HG03045 (cell line): ENCODE measurements around the gene TRMT61A.

Experiments
- ATAC-seq: cut with Tn5 transposase; IDR thresholded peaks from one replicate; pipeline ENCODE4 v1.9.1; 2021; ENCODE audit warnings: mild to moderate bottlenecking, moderate library complexity; ENCODE audit not compliant: unreplicated experiment

Gene TRMT61A

DNA sequence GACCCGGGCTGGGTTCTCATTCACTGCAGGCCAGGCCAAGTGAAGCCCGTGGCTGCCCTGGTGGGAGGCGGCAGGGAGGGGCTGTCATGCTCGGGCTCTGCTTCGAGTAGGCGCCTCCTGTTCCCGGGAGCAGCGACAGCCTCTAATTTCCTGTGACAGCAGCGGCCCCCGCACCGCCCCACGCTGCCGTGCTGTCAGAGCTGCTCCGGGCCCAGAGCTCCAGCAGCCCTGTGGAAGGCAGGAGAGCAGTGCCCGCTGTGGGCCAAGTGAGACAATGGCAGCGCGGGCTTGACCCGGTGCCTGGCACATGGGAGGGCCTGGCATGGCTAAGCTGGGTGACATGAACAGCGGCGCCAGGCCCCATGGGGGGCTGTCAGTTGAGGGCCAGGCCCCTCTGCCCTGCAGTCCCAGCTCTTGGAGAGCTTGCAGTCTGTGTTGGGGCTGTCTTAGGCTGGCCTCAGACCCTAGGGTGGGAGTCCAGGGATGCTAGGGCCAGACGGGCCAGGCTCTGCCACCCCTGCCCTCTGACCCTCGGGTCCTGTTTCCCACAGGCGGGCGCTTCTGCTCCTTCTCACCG, 5.1 kb downstream of the TRMT61A start:
- ATAC-seq, result no peak

DNA sequence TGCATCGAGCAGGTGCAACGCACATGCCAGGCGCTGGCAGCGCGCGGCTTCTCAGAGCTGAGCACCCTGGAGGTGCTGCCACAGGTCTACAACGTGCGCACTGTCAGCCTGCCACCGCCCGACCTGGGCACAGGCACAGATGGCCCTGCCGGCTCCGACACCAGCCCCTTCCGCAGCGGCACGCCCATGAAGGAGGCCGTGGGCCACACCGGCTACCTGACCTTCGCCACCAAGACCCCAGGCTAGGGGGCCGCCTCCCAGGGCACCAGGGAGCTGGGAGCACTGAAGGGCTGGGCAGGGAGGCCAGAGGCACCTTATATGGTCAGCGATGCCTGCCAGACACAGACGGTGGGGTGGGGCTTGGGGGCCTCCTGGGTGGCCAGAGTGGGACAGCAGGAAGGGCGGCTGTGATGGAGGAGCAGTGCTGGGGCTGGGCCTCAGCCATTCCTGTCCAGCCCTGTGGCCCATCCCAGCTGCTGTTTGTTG, 5.6 kb downstream of the TRMT61A start:
- no peak for ATAC-seq

DNA sequence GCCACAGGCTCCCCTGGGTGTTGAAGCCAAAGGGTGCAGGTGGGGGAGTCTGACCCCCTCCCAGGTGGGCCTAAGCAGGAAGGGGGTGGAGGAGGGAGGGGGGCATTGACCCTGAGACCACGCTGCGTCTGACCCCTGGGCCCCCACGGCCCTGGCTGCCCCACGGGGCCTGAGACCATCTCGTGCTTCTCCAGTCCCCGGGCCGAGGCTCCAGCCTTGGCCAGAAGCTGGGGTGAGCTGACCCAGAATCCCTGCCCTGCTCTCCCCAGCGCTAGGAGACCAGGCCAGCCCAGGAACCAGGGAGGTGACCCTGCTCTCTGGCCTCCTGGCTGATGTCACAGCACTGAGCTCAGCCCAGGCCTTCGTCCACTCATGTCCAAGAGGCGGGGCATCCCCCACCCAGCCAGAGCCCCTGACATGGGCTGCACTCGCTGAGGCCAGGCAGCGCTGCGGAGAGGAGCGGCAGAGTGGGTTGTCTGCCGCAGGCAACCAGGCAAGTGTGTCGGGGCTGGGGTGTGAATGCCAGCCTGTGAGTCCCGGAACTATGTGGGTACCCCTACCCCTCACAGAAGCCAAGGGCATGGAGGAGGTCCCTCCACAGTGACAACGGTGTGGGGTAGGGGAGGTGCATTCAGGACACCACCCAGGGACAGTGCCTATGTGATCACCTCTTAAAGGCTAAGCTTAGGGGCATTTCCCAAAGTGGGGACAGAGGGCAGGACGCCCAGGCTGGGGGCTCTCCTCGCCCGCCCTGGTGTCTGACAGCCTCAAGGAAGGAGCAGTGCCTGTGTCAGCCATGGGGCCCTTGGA, 6.3 kb downstream of the TRMT61A start:
- ATAC-seq, result no peak

DNA sequence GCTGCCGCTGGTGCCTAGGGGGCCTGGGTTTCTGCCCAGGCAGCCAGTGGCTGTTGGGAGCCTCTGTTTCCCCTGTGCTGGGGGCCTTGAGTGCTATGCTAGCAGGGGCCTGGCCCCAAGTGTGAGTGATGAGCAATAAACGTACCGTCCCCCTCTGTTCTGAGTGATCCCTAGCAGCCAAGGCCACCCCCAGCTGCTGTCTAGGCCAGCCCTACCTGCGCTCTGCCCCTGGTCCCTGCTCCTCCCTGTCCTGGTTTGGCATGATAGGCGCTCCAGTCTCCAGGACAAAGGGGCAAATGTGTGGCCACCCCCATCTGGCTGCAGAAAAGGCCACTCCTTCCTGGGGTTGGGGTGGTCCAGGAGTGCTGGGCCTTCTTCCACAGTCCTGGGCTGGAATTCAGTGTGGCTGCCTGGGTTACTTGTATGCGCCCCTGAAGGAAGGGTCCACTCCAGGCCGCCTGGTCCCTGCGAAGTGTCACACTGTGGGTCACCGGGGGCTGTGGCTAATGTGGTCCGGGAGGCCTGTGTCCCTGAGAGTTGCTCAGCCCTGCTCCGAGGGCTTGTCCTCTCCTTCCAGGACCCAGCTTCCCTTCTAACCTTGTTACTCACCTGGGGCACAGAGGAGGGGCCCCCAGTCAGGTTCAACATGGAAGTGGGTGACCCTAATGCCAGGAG, 7.0 kb downstream of the TRMT61A start:
- ATAC-seq, result no peak

DNA sequence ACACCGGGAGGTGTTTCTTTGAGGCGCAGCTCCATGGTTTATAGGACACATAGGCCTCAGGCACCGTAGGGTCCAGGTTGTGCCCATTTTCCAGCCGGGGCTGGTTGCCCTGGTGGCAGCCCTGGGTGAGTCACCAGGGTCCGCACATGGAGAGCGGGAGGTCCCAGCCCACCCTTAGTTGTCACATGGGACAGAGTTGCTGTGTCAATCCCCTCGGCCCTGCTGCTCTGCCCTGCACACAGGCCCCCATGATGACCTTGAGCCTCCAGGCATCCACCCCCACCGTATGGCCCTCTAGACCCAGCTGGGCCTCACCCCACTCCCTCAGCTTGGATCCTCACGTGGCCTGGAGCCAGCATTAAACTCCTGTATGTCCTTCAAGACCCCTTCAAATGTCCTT, 7.7 kb downstream of the TRMT61A start:
- no peak for ATAC-seq

DNA sequence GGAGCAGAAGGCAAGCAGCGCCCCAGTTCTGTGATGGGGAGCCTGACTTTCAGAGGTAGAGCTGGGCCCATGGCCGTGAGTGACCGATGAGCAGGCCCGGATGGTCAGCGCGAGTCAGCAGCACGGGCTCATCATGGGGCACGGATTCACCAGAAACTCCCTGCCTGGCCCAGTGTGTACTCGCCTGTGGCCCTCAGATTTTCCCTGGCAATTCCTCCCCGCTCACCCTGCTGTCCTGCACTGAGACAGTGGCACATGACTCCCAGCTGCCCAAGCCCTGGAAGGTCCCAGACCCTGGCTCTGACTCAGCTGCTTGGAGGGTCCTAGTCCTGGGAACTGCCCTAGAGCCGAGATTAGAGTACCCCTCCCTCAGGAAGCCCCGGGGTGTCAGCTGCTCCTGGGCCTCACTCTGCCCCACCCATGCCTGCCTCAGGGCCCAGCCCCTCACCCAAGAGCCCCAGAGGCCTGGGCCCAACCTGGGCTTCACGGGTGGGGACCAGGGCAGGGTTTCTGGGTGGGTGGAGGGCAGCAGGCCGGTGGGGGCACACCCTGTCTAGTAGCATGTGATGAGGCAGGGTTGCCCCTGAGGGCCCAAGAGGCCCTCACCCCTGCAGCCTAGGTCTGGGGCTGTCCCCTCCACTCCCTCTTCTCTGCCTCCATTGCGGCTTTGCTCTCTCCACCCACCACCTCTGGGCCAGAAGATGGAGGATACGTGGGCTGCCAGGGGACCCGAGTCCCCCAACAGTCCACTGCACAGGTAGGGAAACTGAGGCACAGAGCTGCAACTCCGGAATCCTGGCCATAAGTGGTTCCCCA, 8.4 kb downstream of the TRMT61A start:
- no peak for ATAC-seq

DNA sequence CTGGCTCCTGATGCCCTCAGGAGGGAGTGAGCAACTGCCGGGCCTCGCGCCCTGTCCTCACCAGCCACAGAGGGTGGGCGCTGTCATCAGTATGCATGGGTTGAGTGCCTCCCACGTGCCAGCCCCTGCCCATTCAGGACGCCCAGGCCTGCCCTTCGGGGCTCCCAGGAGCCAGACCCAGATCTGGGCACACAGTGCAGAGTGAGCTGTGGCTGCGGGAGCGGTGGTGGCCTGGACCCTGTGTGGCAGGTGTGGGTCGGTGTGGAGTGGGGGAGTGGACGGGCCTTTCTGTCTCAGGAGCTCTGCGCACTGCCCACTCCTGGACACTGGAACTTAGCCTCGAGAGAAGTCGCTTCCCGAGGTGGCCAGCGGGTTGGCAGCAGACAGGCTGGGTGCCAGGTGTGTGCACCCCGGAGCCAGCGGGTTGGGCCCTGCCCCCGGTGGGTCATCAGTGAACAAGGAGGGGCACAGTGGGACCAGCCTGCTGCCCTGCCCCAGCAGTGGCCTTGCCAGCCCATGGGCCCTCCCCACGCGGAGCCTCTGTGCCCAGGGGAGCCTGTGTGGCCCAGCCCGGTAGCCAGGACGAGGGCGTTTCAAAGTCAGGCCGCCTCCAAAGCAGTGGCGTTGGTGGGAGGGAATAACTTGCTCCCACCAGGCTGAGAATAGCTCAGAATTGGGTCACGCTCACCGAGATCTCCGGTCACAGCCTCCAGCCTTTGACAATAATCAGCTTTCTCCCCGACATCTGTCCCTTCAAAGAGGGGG, 9.5 kb downstream of the TRMT61A start:
- no peak for ATAC-seq

DNA sequence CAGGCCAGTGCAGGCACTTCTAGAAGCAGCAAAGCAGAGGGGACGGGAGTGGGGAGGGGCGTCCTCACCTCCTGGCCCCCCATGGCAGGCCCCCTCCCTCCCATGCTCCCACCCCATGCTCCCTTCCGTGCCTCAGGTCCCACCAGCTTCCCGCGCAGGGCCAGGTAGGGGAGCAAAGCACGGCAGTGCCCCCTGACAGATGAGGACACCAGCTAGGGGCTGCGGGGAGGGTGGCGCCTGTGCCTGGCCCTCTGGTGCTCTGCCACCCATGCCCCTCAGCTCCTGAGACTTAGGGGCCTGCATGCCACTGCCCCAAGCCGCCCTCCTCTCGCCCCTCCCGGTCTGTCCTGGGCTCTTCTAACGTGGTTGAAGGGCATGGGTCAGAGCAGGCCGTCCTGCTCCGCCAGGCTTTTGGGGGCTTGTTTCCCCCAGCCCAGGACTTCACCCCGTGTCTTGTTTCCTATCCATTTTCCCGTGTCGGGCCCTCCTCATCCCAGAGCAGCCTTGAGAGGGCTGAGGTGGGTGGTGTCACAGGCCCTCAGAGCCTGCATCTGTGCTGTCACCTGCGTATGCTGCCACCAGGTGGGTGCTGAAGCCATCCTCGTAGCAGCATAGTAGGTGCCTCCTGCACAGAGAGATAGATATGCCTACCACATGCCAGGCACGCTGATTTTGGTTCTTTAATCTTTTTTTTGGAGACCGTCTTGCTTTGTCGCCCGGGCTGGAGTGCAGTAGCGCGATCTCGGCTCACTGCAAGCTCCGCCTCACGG, 10.2 kb downstream of the TRMT61A start:
- ATAC-seq, result no peak

DNA sequence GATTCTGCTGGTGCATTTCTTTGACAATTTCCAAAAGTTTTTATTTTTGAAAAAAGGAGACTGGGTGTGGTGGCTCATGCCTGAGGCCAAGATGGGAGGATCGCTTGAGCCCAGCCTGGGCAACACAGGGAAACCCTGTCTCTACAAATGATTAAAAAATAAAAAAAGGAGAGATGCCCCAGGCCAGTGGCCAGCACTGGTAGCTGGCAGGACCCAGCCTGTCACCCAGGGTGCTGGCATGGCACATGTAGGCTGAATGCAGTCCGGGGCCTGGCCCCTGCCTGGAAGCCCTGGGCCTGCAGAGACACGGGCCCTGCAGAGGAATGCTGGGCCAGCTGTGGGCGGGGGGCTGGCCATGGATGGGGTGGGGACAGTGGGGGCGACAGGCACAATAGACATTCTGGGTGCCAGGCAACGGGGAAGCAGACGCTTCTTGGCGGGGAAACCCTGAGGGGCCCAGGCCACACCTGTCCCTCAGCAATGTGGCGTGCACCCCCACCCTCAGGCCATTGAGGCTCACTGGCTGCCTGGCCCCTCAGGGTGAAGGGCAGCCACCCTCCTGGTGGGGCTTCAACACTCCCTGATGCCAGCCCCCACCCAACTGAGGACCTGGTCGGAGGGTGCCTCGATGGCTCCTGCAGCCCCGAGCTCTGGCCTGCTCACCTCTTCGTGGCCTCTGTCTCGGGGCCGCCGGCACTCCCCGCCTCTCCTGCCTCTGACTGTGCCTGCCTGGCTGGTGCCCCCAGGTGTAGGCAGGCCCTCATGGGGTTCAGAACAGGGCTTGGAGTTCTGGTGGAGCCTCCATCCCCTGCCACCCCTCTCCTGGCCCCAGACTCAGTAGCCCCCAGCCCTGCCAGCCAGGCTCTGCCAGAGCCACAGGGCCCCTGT, 12.1 kb downstream of the TRMT61A start:
- no peak for ATAC-seq

DNA sequence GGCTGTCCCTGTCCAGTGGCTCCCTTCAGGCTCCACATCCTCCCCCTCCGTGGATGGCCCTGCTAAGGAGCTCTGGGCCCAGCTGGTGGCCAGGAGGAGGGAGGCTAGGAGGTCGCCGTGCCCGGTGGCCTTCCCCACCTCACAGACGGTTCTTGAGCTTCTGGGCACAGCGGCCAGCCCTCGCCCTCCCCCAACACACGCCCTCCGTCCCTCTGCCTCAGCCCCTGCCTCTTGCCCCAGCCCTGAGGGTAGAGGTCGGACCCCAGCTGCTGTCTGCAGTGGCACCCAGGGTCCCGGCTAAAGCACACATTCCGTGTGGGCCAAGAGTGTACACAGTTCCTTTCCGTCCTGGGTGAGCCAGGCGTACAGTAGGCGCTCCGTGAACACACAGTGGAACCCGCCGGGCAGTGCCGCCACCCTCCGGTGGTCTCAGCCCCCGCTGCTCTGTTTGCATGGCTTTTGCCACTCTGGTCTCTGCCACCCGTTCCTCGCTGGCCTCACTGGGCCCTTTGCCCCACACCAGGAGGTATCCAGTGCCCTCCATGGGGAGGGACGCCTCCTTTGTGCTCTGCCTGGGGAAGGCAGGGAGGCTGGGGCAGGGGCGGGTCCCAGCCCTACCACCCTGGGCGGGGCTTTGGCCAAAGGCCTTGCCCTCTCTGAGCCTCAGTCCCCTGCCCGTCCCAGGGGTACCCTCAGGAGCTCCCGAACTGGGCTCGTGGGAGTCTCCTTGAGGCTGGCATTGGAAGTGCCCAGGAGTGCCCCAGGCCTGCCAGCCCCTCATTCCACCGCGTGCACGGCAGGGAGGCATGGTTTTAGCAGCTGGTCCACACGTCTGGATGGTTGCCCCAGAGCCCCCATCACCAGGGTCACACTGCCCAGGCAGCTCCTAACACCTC, 13.0 kb downstream of the TRMT61A start:
- ATAC-seq, result no peak

DNA sequence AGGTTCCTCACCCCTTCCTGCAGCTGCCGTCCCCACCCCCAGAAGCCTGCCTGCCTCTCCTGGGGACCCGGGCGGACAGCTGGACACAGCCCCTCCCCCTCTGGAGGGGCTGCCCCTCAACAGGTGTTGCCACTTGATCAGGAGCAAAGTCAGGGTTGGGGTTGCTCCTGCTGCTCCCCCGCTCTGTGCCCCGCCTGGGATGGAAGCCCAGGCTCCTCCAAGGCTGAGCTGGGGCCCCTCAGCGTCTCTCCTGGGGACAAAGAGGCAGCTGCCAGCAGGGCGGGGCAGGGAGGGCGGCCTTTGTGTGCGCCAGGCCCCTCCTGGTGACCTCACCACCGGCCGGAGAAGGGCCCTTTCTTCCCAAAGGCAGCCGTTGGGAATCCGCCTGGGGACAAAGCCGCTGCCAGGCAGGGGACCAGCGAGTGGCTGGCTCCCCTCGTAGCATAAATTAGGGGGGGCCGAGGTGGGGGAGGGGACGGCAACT, 13.7 kb downstream of the TRMT61A start:
- ATAC-seq, result no peak

DNA sequence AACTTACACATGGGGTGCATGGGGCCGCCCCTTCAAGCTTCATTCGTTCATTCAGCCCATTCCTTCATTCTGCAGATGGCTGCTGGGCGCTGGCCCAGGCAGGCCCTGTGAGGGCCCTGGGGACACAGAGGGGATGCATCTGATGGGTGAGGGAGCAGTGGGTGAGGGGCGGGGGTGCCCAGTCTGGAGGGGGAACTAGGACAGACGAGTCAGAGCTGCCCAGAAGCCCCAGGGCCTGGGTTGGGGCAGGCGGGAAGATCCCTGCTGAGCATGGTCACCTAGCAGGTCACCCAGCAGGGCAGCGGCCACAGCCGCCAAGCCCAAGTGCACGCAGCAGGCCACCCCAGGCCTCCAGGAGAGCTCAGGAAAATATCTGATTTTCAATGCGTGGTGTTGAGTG, 14.1 kb downstream of the TRMT61A start:
- ATAC-seq, result no peak

DNA sequence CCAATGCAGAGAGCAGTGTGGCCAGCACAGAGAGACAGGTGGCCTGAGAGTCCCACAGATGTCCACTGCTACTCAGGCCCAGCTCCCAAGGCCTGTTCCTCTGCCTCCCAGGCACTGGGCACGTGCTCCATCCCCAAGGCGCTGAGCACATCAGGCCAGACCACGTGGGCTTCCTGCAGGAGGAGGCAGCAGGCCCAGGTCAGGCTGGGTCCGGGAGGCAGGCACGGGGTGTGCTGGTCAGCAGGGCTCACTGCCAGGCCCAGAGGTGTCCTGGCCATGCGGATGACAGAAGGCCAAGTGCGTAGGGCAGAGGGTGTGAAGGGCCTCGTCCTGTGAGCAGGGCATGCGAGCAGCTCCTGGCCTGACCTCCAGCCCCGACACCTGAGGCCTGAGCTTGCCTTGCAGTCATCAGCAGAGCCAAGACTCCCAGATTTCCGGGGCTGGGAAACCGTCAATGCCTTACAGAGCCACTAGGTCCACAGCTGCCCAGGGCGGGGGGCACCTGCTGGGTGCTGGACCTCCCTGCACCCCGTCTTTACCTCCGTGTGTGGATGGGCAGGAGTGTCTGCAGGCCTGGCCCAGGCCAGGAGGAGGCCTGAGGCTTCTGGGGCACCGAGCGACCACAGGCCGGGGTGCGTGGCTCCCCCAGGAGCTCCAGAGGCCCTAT, 14.9 kb downstream of the TRMT61A start:
- ATAC-seq, result no peak

DNA sequence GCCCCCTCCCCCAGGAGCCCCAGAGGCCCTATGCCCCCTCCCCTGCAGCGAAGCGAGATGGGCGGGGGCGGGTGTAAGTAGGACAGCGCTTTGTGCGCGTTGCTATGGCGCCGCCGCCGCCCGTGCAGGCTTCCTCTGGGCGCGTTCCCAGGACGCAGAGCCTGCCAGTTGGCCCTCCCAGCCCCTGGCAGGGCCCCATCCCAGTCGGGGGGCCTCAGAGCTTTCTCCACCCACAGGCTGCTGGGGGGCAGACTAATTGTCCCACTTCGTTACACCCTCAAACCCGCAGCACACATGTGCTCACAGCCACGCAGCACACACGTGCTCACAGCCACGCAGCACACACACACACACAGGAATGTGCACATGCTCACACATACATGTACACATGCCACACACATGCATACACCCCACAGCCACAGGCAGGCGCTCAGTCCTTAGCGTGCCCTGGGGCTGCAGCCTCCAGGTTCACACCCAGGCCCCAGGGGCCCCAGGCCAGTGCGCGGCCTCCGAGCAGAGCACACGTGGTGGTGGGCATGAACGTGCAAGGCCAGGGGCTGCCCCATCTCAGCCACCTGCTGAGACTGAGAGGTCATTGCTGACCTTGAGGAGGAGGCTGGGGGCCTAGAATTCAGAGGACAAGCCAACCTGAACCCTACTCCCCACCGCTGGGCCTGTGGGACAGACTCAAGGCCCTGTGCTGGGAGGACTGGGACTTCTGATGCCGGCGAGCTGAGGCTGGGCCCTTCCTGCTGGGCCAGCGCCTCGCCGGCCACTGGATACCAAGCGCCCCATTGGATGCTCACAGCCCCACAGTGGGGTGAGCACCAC, 15.6 kb downstream of the TRMT61A start:
- no peak for ATAC-seq

DNA sequence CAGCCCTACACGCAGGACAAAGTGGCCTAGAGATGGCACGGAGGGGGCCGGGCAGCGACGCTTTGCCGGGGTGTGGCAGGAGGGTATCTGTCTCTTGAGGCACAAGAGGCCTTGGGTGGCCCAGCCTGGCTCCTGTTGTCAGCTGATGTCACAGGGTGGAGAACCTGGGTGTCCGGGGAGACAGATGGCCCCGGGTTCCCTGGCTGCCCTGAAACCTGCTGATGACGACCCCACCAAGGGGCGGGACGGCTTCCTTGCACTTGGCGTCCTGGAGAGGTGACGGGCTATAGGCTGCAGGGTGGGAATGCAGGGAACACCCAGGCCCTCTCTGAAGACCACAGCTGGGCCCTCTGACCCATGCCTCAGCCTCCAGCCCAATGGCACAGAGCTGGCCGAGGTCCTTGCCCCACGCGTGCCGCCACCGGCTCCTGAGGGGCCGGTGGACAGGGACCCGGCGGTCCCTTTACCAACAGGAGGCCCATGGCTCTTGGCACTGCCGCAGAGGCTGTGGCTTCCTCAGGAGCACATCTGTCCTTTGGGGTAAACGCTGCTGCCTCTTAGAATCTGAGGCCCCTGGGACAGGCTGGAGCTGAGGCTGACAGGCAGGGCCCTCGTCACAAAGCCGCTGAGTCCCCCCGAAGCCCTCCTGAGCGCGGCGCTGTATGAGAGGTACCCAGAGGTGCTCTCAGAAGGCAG, 16.4 kb downstream of the TRMT61A start:
- ATAC-seq, result no peak
